Mesangial cell (primary cell): Measurements from ENCODE around the gene EIF2S2. TPM values are rescaled to one million over a fixed set of nuclear protein-coding genes. Genes with fewer than 3 reads are reported as not detected.

Experiments
- total RNA-seq: library from RNA; depleted of rRNA; stranded (reverse); fragments of >200 nt; gene quantifications from 2 replicates; pipeline ENCODE4 v1.2.3, GENCODE V29; 2015

Gene EIF2S2, protein sequence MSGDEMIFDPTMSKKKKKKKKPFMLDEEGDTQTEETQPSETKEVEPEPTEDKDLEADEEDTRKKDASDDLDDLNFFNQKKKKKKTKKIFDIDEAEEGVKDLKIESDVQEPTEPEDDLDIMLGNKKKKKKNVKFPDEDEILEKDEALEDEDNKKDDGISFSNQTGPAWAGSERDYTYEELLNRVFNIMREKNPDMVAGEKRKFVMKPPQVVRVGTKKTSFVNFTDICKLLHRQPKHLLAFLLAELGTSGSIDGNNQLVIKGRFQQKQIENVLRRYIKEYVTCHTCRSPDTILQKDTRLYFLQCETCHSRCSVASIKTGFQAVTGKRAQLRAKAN
- 34.9 and 56.4 TPM in 2 replicates for total RNA-seq

DNA sequence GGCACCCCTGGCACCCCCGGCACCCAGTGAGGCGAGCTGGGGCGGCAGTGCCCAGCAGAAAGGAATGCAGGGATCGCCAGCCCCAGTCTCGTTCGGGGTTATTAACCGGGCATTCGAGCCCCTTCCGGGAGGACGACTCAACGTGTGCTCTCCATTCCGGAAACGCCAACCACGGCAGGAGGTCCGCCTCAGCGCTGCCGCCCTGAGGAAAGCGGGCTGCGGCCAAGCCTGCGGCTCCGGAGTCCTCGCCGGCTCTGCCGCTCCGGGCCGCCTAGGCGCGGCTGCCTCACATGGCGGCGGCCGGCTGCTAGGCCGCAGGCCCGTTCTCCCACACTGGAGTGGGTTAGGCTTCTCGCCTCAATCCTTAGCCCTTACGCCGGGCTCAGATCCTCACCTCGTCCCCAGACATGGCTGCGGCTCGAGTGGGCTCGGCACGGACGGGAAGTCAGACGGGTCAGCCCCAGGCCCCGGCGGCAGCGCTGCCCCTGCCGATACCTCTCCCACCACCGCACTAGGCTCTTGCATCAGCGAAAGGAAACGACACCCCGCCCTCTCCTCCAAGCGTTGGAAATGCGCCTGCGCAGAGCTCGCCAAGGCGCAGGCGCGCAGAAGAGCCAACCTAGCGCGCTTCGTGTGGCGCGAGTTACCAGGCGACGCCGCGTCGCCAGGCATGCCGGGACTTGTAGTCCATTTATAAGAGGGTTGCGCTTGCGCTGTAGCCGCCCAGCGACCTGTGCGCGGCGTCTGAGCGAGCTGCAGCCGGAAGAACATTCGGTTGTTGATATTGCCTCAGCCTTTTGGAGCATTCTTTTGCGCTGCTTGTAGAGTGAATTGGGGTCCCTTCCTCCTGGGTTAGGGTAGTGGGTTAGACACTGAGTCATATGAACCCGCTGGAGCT lies at the start of gene EIF2S2:
TSS of gene EIF2S2 (minus strand) at position 542 of the 898 bp plus-strand sequence. CDS start at position 409, 133 bp downstream.

Other genes starting within 250 kb of the EIF2S2 start
- gene RALY, start 118.3 kb downstream of the EIF2S2 start, total RNA-seq, result 115 and 136 TPM in 2 replicates
- not detected in 2 replicates for gene ASIP, start 129.2 kb upstream of the EIF2S2 start, total RNA-seq
- gene AHCY, start 191.1 kb upstream of the EIF2S2 start, total RNA-seq, result 163 and 206 TPM in 2 replicates